ENCODE data around the gene ZNF761.
A peak's percentile ranks its signal among the peaks of the same experiment; 100 is the strongest.
"Not testable (repeated sequence)": the region's sequence is repeated elsewhere in the genome, so short reads cannot be mapped to it uniquely, and the experiment has no call there.

Gene ZNF761

DNA sequence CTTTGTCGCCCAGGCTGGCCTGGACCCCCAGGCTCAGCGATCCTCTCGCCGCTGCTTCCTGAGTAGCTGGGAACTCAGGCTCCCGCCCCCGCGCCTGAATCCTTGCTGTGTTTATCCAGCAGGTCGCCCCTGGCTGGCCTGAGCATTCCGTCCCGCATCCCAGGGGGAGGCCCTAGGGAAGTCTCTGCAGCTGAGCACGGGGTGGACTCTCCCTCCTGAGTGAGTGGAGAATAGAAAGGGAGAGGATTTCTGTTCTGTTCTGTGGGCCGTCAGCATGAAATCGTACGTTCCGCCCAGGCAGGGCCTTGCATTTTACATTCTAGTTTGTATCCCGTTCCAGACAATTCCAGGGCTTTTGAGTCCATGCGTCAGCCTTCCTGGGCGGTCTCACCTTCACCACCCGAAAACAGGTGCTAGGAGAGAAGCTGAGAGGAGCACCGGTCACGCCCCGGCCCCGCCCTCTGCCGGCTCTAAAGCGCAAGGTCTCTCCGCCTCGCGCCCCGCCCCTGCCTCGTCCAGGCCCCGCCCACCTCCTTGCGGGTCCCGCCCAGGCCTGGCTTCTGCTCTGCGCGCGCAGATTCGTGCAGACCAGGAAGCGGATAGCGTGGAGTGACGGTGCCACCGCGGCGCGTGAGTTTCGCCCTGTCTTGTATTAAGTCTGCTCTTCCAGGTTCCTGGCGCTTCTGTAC is at the start of gene ZNF761:
Gene ZNF761 (plus strand): TSS at position 586 of the 689 bp plus-strand sequence. CDS start 15,285 bp downstream, outside the sequence.
- peak; percentile 70 for DNase-seq

DNA sequence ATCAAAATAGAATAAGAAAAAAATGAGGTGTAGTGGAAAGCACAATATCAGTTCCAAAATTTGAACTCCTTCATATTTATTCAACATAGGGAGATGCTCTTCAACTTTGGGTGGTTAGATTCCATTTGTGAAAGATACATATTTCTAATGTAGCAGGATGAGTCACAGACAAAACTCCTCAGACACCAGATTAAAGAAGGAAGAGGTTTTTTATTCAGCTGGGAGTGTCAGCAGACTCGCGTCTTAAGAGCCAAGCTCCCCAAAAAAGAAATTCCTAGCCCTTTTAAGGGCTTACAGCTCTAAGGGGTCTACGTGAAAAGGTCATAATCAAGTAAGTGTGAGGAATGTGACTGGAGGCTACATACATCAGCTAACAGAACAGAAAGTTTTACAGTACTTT is 43.6 kb upstream of the ZNF761 start:
- no peak for DNase-seq

DNA sequence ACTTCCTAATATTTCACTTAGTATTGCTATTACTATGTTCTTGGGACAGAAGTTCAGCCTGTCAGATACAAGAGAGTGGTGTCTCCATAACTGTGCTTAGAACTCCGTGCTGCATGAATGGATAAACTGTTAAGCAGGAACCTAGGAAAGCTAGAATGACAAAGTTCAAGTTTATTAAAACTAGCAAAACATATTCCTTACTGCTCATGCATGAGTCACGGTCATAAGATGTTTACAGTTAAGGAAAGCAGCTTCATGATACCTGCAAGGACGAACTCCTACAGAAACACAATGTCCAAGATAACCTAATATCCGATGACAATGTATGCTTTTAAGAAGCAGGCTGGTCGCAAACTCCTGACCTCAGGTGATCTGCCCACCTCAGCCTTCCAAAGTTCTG is 42.9 kb upstream of the ZNF761 start:
- no peak for DNase-seq

DNA sequence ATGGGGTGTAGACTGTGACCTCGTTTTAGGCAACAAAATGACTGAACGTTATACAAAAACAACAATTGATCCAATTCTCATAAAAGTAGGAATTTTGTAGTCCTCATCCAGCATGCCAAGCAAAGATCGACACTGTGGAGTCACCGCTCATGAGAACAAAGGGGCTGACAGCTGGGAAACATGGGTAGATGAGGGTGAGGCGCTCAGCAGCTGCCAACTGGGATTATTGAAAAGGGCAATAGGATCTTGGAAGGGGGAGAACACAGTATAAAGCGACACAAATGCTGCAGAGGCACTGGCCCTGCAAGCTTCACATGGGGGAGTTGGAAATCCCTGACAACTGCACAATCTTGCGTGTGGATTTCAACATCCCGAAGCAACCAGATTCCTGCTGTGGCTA is 42.2 kb upstream of the ZNF761 start:
- DNase-seq: no peak

DNA sequence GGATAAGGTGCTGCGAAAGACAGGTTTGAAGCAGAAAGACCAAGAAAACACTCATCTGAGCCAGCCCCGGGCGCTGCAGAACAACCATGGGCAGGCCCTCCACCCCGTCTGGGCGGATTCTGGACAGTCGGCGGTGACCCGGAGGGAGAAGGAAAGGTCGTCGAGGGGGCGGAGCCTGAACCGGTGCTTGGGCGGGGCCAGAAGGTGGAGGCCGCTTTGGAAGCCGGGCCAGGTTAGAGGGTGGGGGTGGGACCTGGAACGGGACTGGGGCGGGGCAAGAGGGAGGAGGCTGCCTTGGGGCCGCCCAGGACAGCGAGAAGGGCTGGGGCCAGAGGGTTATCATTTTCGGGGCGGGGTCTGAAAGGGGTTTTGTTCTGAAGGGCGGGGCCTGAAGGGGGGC is 41.8 kb upstream of the ZNF761 start:
- DNase-seq: no peak

DNA sequence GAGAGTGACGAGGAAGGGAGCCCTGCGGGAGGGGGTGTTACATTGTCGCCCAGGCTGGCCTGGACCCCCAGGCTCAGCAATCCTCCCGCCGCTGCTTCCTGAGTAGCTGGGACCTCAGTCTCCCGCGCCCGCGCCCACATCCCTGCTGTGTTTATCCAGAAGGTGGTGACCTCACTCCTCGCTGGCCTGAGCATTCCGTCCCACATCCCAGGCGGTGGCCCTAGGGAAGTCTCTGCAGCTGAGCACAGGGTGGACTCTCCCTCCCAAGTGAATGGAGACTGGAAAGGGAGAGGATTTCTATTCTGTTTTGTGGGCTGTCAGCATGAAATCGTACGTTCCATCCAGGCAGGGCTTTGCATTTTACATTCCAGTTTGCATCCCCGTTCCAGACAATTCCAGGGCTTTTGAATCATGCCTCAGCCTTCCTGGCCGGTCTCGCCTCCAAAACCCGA is 37.2 kb upstream of the ZNF761 start:
- no peak for DNase-seq

DNA sequence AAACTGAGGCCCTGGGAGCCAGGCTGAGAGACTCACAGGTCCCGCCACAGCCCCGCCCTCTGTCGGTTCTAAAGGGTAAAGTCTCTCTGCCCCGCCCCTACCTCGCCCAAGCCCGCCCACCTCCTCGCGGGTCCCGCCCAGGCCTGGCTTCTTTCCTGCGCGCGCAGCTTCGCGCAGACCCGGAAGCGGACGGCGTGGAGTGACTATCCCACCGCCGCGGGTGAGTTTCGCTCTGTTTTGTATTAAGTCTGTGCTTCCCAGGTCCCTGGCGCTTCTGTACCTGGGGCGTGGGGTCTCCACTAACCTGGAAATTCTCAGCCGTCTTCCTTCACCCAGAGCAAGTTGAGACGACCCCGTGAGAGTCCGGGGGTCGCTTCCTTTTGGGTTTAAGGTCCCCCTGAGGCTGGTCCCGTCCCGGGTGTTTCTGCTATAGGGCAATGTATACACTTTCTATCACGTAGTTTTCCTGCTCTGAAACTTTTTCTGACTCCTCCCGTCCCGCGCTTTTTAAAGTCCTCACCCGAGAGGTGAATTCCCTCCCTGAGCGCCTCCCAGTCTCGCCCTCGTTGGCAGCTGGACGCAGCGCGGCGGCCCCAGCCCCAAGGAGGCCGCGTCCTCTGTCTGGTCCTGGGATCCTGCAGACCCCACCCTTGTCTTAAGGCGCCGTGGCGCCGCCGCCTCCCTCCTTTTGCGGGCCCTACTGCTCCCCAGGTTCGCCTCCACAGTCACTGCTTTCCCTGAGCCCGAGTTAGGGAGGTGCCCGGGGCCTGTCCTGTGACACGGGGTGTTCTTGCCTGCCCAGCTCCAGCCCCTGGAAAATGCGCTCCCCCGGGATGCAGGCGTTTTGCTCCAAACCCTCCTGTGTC is 36.6 kb upstream of the ZNF761 start, which contains the start of gene ZNF765:
Gene ZNF765 (plus strand): TSS at position 176 of the 866 bp plus-strand sequence. CDS start 2,867 bp downstream, outside the sequence.
- peak; percentile 66 for DNase-seq

DNA sequence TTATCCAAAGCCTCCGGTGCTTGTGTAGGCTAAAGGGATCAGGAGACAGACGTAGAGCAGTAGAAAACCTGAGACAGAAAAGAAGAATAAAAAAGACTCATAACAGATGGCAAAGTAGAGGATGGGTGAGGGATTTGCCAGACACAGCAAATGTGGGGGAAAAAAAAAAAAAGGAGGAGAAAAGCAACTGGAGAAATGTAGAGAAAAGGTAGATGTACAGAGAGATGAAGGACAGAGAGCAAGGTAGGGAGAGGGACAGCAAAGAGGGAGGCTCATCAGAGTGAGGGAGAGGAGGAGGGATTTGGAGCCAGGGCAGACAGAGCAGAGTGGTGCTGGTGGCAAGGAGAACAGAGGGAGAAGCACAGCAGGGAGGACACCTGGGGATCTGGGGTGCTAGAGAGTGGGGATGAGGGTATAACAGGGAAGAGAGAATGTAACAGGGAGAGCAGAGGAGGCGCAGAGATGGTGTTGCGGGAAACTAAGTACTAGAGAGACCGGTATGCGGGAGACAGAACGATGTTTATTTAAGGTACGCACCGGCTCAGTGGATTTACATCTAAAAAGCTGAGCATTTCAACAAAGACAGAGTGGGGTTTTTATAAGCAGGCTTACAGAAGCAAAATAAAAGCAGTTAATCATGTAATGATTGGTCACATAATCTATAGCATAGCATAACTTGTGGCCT is 35.8 kb upstream of the ZNF761 start:
- DNase-seq: not testable (repeated sequence)

DNA sequence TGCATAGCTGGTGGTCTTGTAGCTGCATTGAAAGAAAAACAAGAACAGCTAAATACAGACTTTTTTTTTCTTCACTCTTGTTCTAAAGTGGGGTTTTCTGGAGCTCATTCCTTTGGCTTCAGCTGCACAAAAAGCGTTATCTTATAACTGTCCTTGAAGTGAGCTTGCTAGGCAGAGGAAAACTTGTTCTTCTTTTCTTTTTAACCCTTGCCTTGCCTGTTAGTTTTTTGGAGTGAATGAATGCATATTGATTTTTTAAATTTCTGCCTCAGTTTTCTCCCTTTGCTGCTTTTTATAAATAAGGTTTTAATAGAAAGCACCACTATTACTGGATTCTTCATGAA is 35.3 kb upstream of the ZNF761 start:
- no peak for DNase-seq

DNA sequence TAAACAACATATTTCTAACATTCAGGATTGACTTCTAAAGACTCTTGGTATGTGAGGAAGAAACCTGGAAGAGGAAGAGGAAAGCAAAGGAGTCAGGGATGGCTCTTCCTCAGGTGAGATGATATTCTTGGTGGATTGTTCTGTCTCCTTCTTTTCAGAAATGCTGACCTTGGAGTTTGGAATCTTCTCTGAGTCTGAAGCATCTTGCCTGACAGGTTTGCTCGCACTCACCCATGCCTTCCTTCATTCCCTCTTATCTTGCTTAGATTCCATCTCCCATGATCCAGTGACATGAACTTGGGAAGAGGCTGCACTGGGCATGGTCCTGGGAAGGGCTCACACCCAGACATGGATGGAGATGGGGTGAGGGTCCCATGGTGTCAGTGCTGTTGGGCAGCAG is 33.9 kb upstream of the ZNF761 start:
- not testable (repeated sequence) for DNase-seq

DNA sequence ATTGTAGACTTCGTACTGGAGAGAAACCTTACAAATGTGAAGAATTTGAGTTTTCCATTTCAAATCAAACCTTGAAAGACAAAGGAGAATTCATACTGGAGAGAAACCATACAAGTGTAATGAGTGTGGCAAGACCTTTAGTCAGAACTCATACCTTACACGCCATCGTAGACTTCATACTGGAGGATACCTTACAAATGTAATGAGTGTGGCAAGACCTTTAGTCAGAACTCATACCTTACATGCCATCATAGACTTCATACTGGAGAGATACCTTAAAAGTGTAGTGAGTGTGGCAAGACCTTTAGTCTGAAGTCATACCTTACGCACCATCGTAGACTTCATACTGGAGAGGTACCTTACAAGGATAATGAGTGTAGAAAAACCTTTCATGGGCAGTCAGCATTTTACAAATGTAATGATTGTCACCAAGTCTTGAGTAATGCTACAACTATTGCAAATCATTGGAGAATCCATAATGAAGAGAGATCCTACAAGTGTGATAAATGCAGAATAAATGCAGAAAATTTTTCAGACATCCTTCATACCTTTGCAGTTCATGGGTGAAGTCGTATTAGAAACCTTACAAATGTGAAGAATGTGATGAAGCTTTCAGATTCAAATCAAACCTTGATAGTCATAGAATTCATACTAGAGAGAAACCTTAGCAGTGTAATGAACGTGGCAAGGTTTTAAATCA is 22.1 kb upstream of the ZNF761 start:
- DNase-seq: no peak

DNA sequence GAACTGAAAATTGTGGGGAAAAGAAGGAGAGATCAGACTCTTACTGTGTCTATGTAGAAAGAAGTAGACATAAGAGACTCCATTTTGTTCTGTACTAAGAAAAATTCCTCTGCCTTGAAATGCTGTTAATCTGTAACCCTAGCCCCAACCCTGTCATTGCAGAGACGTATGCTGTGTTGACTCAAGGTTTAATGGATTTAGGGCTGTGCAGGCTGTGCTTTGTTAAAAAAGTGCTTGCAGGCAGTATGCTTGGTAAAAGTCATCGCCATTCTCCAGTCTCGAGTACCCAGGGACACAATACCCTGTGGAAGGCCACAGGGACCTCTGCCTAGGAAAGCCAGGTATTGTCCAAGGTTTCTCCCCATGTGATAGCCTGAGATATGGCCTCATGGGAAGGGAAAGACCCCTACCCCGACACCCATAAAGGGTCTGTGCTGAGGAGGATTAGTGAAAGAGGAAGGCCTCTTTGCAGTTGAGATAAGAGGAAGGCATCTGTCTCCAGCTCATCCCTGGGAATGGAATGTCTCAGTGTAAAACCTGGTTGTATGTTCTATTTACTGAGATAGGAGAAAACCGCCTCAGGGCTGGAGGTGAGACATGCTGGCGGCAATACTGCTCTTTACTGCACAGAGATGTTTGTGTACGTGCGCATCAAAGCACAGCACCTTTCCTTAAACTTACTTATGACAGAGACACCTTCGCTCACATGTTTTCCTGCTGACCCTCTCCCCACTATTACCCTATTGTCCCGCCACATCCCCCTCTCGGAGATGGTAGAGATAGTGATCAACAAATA is 11.1 kb upstream of the ZNF761 start:
- not testable (repeated sequence) for DNase-seq

DNA sequence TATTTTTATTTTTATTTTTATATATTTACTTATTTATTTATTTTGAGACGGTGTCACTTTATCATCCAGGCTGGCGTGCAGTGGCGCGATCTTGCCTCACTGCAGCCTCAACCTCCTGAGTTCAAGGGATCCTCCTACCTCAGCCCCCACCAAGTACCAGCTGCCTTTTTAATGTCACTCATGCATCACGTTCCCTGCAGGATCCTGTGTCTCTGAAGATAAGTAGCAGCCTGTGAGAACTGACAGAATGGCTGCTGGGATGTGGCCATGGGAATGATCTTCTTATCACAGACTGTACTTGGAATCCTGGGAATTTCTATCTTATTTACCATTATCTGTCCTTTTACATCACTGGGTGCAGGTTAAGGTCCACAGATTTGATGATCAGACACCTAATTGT is 9.2 kb upstream of the ZNF761 start:
- no peak for DNase-seq

DNA sequence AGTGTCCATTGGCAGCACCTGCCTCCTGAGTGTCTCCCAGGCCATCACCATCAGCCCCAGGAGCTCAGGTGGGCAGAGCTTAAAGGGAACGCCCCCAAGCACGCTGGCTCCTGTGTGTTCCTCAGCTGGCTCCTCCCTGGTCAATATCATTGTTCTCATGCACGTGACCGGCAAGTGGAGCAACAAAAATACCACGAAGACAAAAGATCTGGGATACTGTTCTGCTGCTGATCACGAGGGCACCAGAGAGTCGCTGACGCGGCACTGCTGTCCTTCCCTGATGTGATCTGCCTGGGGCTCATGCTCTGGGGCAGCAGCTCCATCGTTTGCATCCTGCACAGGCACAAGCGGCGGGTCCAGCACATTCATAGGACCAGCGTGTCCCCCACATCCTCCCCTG is 8.7 kb upstream of the ZNF761 start:
- not testable (repeated sequence) for DNase-seq

DNA sequence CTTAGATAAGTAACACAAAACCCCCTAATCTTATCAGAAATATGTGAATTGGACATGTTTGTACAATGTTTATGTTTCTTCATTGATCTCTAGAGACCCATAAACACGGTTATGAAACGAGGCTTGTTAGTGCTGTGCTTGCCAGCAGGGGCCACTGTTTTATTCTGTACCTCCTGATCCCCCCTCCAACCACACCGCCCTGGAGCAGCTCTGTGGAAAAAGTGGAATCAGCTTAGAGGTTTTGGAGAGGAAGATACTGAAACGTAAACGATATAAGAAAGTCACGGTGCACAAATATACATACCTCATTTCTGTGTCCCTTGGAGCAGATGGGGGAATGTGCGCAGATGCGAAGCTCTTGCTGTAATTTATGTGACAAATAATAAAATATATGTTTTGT is 8.1 kb upstream of the ZNF761 start:
- not testable (repeated sequence) for DNase-seq

DNA sequence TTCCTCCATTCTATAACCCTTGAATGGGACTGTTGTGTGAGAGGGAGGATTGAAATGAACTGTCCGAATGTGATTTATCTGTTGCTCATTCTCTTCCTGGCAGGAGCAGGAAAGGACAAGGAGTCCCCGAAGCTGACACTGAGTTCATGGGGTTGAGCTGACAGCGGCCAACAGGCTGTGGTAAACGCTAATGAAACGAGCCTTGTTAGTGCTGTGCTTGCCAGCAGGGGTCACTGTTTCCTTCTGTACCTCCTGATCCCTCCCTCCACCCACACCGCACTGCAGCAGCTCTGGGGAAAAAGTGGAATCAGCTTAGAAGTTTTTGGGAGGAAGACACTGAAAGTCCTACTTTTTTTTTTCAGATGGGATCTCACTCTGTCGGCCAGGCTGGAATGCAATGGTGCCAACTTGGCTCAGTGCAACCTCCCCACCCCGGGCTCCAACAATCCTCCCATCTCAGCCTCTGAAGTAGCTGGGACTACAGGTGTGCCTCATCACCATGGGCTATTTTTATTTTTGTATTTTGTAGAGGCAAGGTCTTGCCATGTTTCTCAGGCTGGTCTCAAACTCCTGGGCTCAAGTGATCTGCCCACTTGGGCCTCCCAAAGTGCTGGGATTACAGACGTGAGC is 6.7 kb upstream of the ZNF761 start:
- no peak for DNase-seq

DNA sequence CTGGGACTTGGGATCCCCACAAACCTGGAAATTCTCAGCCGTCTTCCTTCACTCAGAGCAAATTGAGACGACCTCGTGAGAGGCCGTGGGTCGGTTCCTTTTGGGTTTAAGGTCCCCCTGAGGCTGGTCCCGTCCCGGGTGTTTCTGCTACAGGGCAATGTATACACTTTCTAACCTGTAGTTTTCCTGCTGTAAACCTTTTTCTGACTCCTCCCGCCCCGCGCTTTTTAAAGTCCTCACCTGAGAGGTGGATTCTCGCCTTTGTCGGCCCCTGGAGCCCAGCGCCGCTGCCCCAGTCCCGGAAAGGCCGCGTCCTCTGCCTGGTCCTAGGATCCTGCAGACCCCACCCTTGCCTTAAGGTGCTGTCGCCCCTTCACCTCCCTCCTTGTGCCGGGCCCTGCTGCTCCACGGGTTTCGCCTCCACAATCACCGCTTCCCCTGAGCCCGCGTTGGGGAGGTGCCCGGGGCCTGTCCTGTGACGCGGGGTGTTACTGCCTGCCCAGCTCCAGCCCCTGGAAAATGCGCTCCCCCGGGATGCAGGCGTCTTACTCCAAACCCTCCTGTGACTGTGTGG is 391 bp downstream of the ZNF761 start:
- DNase-seq: no peak

DNA sequence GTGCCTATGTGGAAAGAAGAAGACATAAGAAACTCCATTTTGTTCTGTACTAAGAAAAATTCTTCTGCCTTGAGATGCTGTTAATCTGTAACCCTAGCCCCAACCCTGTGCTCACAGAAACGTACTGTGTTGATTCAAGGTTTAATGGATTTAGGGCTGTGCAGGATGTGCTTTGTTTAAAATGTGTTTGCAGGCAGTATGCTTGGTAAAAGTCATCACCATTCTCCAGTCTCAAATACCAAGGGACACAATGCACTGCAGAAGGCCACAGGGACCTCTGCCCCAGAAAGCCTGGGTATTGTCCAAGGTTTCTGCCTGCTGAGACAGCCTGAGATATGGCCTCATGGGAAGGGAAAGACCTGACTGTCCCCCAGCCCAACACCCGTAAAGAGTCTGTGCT is 12.0 kb downstream of the ZNF761 start:
- not testable (repeated sequence) for DNase-seq

DNA sequence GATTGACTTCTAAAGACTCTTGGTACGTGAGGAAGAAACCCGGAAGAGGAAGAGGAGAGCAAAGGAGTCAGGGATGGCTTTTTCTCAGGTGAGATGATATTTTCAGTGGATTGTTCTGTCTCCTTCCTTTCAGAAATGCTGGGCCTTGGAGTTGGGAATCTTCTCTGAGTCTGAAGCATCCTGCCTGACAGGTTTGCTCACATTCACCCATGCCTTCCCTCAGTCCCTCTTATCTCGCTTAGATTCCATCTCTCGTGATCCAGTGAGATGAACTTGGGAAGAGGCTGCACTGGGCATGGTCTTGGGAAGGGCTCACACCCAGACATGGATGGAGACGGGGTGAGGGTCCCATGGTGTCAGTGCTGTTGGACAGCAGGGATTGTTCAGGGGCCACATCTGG is 15.4 kb downstream of the ZNF761 start:
- not testable (repeated sequence) for DNase-seq

DNA sequence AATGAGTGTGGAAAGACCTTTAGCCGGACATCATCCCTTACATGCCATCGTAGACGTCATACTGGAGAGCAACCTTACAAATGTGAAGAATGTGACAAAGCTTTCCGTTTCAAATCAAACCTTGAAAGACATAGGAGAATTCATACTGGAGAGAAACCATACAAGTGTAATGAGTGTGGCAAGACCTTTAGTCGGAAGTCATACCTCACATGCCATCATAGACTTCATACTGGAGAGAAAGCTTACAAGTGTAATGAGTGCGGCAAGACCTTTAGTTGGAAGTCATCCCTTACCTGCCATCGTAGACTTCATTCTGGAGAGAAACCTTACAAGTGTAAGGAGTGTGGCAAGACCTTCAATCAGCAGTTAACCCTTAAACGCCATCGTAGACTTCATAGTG is 24.0 kb downstream of the ZNF761 start:
- no peak for DNase-seq

DNA sequence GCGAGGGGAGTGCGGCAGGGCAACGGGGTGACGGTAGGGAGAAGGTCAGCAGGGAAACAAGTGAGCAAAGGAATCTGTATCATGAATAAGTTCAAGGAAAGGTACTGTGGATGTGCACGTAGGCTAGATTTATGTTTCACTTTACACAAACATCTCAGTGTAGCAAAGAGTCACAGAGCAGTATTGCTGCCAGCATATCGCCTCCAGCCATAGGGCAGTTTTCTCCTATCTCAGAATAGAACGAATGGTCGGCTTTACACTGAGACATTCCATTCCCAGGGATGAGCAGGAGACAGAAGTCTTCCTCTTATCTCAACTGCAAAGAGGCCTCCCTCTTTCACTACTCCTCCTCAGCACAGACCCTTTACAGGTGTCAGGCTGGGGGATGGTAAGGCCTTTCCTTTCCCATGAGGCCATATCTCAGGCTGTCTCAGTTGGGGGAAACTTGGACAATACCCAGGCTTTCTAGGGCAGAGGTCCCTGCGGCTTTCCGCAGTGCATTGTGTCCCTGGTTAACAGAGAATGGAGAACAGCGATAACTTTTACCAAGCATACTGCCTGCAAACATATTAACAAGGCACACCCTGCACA is 28.4 kb downstream of the ZNF761 start:
- not testable (repeated sequence) for DNase-seq
